ENCODE results near the gene HSPA6.
"Not testable (repeated sequence)": the region's sequence is repeated elsewhere in the genome, so short reads cannot be mapped to it uniquely, and the experiment has no call there.

DNA sequence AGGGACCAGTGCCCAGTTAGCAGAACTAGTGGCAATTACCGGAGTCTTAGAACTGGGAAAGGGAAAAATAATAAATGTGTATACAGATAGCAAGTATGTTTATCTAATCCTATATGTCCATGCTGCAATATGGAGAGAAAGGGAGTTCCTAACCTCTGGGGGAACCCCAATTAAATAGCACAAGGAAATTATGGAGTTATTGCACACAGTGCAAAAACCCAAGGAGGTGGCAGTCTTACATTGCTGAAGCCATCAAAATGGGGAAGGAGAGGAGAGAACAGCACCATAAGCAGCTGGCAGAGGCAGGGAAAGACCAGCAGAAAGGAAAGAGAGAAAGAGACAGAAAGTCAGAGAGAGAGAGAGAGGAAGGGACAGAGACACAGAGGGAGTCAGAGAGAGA is 46.6 kb upstream of the HSPA6 start:
- not testable (repeated sequence) for TF ChIP-seq POLR2A, CTCF, EP300, POLR2AphosphoS5 (IDR thresholded peaks at IDR 0.05)
